Activated CD8-positive, alpha-beta memory T cell treated with anti-CD3 and anti-CD28 coated beads, Interleukin-2, amount 50 U/mL, for 1 hour (primary cell): ENCODE results near the gene PRRT4.

ENCODE experiments used
- DNase-seq: peaks from one replicate; pipeline ENCODE4 v3.0.0-alpha.2; 2020; ENCODE audit errors: extremely low read depth

PRRT4 gene

GRCh38 chr7:128395748-128396147 is 34.3 kb upstream of the PRRT4 start:
- no peak for DNase-seq

GRCh38 chr7:128394904-128395496 is 33.5 kb upstream of the PRRT4 start:
- no peak for DNase-seq

GRCh38 chr7:128393526-128394330 is 32.2 kb upstream of the PRRT4 start:
- no peak for DNase-seq

GRCh38 chr7:128392446-128393327 is 31.2 kb upstream of the PRRT4 start:
- no peak for DNase-seq

GRCh38 chr7:128391805-128392204 is 30.3 kb upstream of the PRRT4 start:
- no peak for DNase-seq

GRCh38 chr7:128390871-128391565 is 29.5 kb upstream of the PRRT4 start:
- no peak for DNase-seq

- no peak for DNase-seq
Measured at GRCh38 chr7:128389618-128390329, 28.3 kb upstream of the PRRT4 start.

GRCh38 chr7:128389085-128389617 is 27.7 kb upstream of the PRRT4 start:
- no peak for DNase-seq

GRCh38 chr7:128388145-128388485 is 26.6 kb upstream of the PRRT4 start:
- no peak for DNase-seq

- DNase-seq: no peak
Measured at GRCh38 chr7:128387216-128388144, 26.0 kb upstream of the PRRT4 start.

- DNase-seq: no peak
Measured at GRCh38 chr7:128385988-128386925, 24.8 kb upstream of the PRRT4 start.

GRCh38 chr7:128384726-128385125 is 23.2 kb upstream of the PRRT4 start:
- no peak for DNase-seq

GRCh38 chr7:128383776-128384175 is 22.3 kb upstream of the PRRT4 start:
- DNase-seq: no peak

GRCh38 chr7:128381161-128381821 is 19.8 kb upstream of the PRRT4 start:
- DNase-seq: no peak

- no peak for DNase-seq
Measured at GRCh38 chr7:128380483-128381106, 19.1 kb upstream of the PRRT4 start.

- DNase-seq: no peak
Measured at GRCh38 chr7:128379900-128380479, 18.5 kb upstream of the PRRT4 start.

GRCh38 chr7:128378637-128379036 is 17.1 kb upstream of the PRRT4 start:
- DNase-seq: no peak
